Measurements from ENCODE around the gene ATIC.

ATIC gene

DNA sequence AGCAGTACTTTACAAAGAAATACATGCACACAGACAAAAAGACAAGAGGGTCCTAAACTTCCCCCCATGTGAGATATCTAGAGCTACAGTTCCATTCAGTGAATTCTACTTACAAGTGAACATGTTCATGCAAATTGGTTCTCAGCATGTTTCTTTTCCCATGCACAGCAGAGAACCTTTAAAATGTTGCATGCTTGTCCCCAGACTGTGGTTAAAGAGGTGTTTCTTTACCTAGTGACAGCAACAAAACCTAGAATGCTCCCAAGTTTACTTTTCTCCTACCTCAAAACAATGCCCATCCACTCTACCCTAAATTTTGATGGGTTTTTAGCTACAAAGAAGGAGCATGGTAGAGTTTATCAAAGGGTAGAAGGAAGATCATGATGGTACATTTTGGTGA is 80.3 kb downstream of the ATIC start:
- POLR2A ChIA-PET = no interaction called here

DNA sequence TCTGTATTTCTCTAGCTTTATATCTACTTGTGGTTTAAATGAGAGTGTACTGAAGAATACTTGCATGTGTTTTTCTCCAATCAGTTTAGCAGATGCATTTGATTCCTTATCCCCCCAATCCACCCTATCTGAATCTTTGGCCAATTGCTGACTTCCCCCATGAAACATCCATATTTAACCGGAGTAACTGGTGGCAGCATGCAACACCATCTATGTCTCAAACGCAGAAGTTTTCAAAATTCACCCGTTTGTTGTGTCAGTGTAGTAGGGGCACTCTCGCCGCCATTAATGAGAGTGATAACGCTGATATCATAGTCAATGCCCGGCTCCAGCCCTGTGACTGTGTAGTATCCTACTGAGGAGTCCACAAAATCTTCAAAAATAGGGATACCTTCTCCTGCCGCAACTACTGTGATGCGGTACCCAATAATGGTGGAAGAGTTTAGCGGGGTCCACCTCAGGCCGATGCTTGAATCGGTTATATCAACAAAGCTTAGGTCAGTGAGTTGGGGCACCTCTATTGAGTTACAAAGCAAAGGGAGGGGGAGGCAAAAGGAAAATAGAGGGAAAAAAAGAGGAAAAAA is 80.9 kb downstream of the ATIC start:
- POLR2A ChIA-PET = no interaction called here
- H3K4me3 ChIP-seq (ENCODE audit: low read depth, low read length) = no peak overlapping the region
- H3K36me3 ChIP-seq (ENCODE audit: control insufficient read depth in 2 of 2, insufficient read depth in 1 of 2, low read length in 2 of 2) = peaks cover 39 to 74% of the 10 kb centered on the region in 2 experiments
- H3K27ac ChIP-seq (ENCODE audit: extremely low read depth, low read depth, low read length) = no peak overlapping the region
- H3K9me3 ChIP-seq (ENCODE audit: control insufficient read depth, insufficient read depth, low read depth, low read length) = no peaks in the 10 kb centered on the region
- no peak for TF ChIP-seq ZNF221 (tag by site-specific recombination; IDR thresholded peaks at IDR 0.05; ENCODE audit: borderline replicate concordance)
- TF ChIP-seq ZNF768 (tag by site-specific recombination; IDR thresholded peaks at IDR 0.05) = no peak
- TF ChIP-seq, protein P1, sequence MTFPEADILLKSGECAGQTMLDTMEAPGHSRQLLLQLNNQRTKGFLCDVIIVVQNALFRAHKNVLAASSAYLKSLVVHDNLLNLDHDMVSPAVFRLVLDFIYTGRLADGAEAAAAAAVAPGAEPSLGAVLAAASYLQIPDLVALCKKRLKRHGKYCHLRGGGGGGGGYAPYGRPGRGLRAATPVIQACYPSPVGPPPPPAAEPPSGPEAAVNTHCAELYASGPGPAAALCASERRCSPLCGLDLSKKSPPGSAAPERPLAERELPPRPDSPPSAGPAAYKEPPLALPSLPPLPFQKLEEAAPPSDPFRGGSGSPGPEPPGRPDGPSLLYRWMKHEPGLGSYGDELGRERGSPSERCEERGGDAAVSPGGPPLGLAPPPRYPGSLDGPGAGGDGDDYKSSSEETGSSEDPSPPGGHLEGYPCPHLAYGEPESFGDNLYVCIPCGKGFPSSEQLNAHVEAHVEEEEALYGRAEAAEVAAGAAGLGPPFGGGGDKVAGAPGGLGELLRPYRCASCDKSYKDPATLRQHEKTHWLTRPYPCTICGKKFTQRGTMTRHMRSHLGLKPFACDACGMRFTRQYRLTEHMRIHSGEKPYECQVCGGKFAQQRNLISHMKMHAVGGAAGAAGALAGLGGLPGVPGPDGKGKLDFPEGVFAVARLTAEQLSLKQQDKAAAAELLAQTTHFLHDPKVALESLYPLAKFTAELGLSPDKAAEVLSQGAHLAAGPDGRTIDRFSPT (tag by site-specific recombination; IDR thresholded peaks at IDR 0.05) = no peak
- no peak for TF ChIP-seq ZNF132 (tag by site-specific recombination; IDR thresholded peaks at IDR 0.05; ENCODE audit: borderline replicate concordance)
- TF ChIP-seq, protein P2, sequence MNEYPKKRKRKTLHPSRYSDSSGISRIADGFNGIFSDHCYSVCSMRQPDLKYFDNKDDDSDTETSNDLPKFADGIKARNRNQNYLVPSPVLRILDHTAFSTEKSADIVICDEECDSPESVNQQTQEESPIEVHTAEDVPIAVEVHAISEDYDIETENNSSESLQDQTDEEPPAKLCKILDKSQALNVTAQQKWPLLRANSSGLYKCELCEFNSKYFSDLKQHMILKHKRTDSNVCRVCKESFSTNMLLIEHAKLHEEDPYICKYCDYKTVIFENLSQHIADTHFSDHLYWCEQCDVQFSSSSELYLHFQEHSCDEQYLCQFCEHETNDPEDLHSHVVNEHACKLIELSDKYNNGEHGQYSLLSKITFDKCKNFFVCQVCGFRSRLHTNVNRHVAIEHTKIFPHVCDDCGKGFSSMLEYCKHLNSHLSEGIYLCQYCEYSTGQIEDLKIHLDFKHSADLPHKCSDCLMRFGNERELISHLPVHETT (tag by site-specific recombination; IDR thresholded peaks at IDR 0.05) = no peak
- TF ChIP-seq ZNF394 (tag by site-specific recombination; IDR thresholded peaks at IDR 0.05; ENCODE audit: borderline replicate concordance) = no peak
- TF ChIP-seq KLF9 (tag by site-specific recombination; IDR thresholded peaks at IDR 0.05; ENCODE audit: low read depth) = no peak
- TF ChIP-seq IKZF3 (tag by site-specific recombination; IDR thresholded peaks at IDR 0.05) = no peak
- no peak for TF ChIP-seq SETDB1 (IDR thresholded peaks at IDR 0.05; ENCODE audit: insufficient read length, low read length)
- TF ChIP-seq, protein P3, sequence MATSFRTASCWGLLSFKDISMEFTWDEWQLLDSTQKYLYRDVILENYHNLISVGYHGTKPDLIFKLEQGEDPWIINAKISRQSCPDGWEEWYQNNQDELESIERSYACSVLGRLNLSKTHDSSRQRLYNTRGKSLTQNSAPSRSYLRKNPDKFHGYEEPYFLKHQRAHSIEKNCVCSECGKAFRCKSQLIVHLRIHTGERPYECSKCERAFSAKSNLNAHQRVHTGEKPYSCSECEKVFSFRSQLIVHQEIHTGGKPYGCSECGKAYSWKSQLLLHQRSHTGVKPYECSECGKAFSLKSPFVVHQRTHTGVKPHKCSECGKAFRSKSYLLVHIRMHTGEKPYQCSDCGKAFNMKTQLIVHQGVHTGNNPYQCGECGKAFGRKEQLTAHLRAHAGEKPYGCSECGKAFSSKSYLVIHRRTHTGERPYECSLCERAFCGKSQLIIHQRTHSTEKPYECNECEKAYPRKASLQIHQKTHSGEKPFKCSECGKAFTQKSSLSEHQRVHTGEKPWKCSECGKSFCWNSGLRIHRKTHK (tag by site-specific recombination; IDR thresholded peaks at IDR 0.05) = no peak
- TF ChIP-seq ZNF223 (tag by site-specific recombination; IDR thresholded peaks at IDR 0.05) = no peak
- no peak for TF ChIP-seq HOXD13 (CRISPR knock-in tag; IDR thresholded peaks at IDR 0.05; ENCODE audit: borderline replicate concordance)
- TF ChIP-seq ZNF521 (tag by site-specific recombination; IDR thresholded peaks at IDR 0.05) = no peak
- TF ChIP-seq PRDM1 (tag by site-specific recombination; IDR thresholded peaks at IDR 0.05) = no peak
- TF ChIP-seq ZSCAN16 (tag by site-specific recombination; IDR thresholded peaks at IDR 0.05) = no peak
- TF ChIP-seq, protein P4, sequence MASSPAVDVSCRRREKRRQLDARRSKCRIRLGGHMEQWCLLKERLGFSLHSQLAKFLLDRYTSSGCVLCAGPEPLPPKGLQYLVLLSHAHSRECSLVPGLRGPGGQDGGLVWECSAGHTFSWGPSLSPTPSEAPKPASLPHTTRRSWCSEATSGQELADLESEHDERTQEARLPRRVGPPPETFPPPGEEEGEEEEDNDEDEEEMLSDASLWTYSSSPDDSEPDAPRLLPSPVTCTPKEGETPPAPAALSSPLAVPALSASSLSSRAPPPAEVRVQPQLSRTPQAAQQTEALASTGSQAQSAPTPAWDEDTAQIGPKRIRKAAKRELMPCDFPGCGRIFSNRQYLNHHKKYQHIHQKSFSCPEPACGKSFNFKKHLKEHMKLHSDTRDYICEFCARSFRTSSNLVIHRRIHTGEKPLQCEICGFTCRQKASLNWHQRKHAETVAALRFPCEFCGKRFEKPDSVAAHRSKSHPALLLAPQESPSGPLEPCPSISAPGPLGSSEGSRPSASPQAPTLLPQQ (tag by site-specific recombination; IDR thresholded peaks at IDR 0.05) = no peak
- TF ChIP-seq, protein P5, sequence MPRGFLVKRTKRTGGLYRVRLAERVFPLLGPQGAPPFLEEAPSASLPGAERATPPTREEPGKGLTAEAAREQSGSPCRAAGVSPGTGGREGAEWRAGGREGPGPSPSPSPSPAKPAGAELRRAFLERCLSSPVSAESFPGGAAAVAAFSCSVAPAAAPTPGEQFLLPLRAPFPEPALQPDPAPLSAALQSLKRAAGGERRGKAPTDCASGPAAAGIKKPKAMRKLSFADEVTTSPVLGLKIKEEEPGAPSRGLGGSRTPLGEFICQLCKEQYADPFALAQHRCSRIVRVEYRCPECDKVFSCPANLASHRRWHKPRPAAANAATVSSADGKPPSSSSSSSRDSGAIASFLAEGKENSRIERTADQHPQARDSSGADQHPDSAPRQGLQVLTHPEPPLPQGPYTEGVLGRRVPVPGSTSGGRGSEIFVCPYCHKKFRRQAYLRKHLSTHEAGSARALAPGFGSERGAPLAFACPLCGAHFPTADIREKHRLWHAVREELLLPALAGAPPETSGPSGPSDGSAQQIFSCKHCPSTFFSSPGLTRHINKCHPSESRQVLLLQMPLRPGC (tag by site-specific recombination; IDR thresholded peaks at IDR 0.05) = no peak
- CTCF ChIA-PET = interaction anchor here (0.6 kb wide), 1 partner anchor 31 kb away, joined by 3 read pairs; no protein-coding TSS in a partner anchor
- 0 out of 2 replicates have a peak, but pooled peaks cover 2% of the 10 kb centered on the region for H3K4me1 ChIP-seq (ENCODE audit: control insufficient read depth, insufficient read depth, low read length)

More for the DNA sequence above, 80.3 kb downstream of the ATIC start:
- TF ChIP-seq ZNF169 (tag by site-specific recombination; IDR thresholded peaks at IDR 0.05) (no peak), ZNF514 (tag by site-specific recombination; IDR thresholded peaks at IDR 0.05) (no peak), FEZF1 (tag by site-specific recombination; IDR thresholded peaks at IDR 0.05) (no peak)
- CTCF ChIA-PET = interaction anchor here (0.6 kb wide), 1 partner anchor 31 kb away, joined by 3 read pairs; no protein-coding TSS in a partner anchor
- Histone ChIP-seq H3K4me1 (ENCODE audit: control insufficient read depth, insufficient read depth, low read length) (0 out of 2 replicates have a peak, but pooled peaks cover 2% of the 10 kb centered on the region), H3K4me3 (ENCODE audit: low read depth, low read length) (no peak overlapping the region), H3K36me3 (ENCODE audit: control insufficient read depth in 2 of 2, insufficient read depth in 1 of 2, low read length in 2 of 2) (peaks cover 33 to 74% of the 10 kb centered on the region in 2 experiments), H3K27ac (ENCODE audit: extremely low read depth, low read depth, low read length) (no peak overlapping the region), H3K9me3 (ENCODE audit: control insufficient read depth, insufficient read depth, low read depth, low read length) (no peaks in the 10 kb centered on the region)
